SK-N-SH (cell line): Measurements from ENCODE around the gene DIMT1. TPM values are rescaled to one million over a fixed set of nuclear protein-coding genes. Genes with fewer than 3 reads are reported as not detected.
A peak's percentile ranks its signal among the peaks of the same experiment; 100 is the strongest.

Experiments
- CTCF ChIA-PET: fragments of 300-600, 350-600 bp; formaldehyde crosslinking; extraction: SDS; loops from one replicate; lab custom pipeline; 2021; lab: Yijun Ruan, JAX
- POLR2A ChIA-PET: fragments of 350-600 bp; sonication (Branson Sonifier 250); formaldehyde crosslinking; extraction: SDS; loops from one replicate; lab custom pipeline; 2020; ENCODE audit warnings: antibody characterized with exemption, inconsistent platforms; lab: Yijun Ruan, JAX
- DNase-seq: peaks from one replicate; pipeline ENCODE4 v3.0.0; 2012
- H2AFZ ChIP-seq: fragments of 200-600 bp; sonication (generic); 2 replicates; pipeline ENCODE4 v1.8.1; 2016; ENCODE audit warnings: antibody characterized with exemption, mild to moderate bottlenecking, low read depth
- H3F3A ChIP-seq: fragments of 200-600 bp; sonication (generic); replicated peaks from 2 replicates; pipeline ENCODE3; 2016; ENCODE audit warnings: antibody characterized with exemption, mild to moderate bottlenecking; ENCODE audit not compliant: insufficient read depth
- H3K27ac ChIP-seq, 2 experiments: fragments of 200-500 bp in 1 of 2; fragments of 200-600 bp in 1 of 2; sonication (Bioruptor generic) in 1 of 2; sonication (generic), shearing (Covaris generic) in 1 of 2; 2 replicates each; pipeline versions ENCODE4 v1.5.1 to v1.6.1; 2014 to 2016; ENCODE audit warnings: low read depth in 2 of 2, inconsistent platforms in 1 of 2, low read length in 1 of 2, mild to moderate bottlenecking in 1 of 2, mixed read lengths in 1 of 2
- H3K27me3 ChIP-seq: fragments of 200-600 bp; sonication (generic), shearing (Covaris generic); 2 replicates; pipeline ENCODE4 v1.6.1; 2016; ENCODE audit warnings: mixed run types; ENCODE audit not compliant: insufficient read depth
- H3K36me3 ChIP-seq, 2 experiments: fragments of 200-500 bp in 1 of 2; fragments of 200-600 bp in 1 of 2; sonication (Bioruptor generic) in 1 of 2; sonication (generic) in 1 of 2; replicated peaks in 1 of 2; 2 replicates each; pipeline versions ENCODE3 to v1.5.1; 2014 to 2016; ENCODE audit warnings: low read length in 1 of 2, mild to moderate bottlenecking in 1 of 2; ENCODE audit not compliant: insufficient read depth in 2 of 2, control insufficient read depth in 1 of 2
- H3K4me1 ChIP-seq, 2 experiments: fragments of 200-500 bp in 1 of 2; fragments of 200-600 bp in 1 of 2; sonication (Bioruptor generic) in 1 of 2; sonication (generic), shearing (Covaris generic) in 1 of 2; 2 replicates each; pipeline versions ENCODE4 v1.5.1 to v1.6.1; 2014 to 2016; ENCODE audit warnings: low read depth in 1 of 2, low read length in 1 of 2, mixed run types in 1 of 2; ENCODE audit not compliant: insufficient read depth in 2 of 2, control insufficient read depth in 1 of 2
- H3K4me2 ChIP-seq: fragments of 200-600 bp; sonication (generic), shearing (Covaris generic); 2 replicates; pipeline ENCODE4 v1.6.1; 2017; ENCODE audit warnings: mixed run types
- H3K4me3 ChIP-seq, 2 experiments: fragments of 200-500 bp in 1 of 2; fragments of 200-600 bp in 1 of 2; sonication (Bioruptor generic) in 1 of 2; sonication (generic), shearing (Covaris generic) in 1 of 2; 2 replicates each; pipeline versions ENCODE4 v1.5.1 to v1.8.1; 2014 to 2016; ENCODE audit warnings: low read depth in 2 of 2, inconsistent platforms in 1 of 2, low read length in 1 of 2, mild to moderate bottlenecking in 1 of 2, mixed read lengths in 1 of 2, moderate library complexity in 1 of 2
- H3K79me2 ChIP-seq: fragments of 200-600 bp; sonication (generic); 2 replicates; pipeline ENCODE4 v1.8.1; 2017; ENCODE audit warnings: mild to moderate bottlenecking; ENCODE audit not compliant: insufficient read depth
- H3K9ac ChIP-seq: fragments of 200-600 bp; sonication (generic); 2 replicates; pipeline ENCODE4 v1.6.1; 2017; ENCODE audit warnings: mixed run types
- H3K9me2 ChIP-seq: fragments of 200-600 bp; sonication (generic); 2 replicates; pipeline ENCODE4 v1.6.1; 2017; ENCODE audit warnings: mixed run types
- H3K9me3 ChIP-seq: fragments of 200-600 bp; sonication (generic); 2 replicates; pipeline ENCODE4 v1.6.1; 2017; ENCODE audit warnings: mixed run types, mild to moderate bottlenecking, moderate library complexity
- H4K20me1 ChIP-seq: fragments of 200-600 bp; sonication (generic); 2 replicates; pipeline ENCODE4 v1.6.1; 2017; ENCODE audit warnings: mild to moderate bottlenecking, mixed run types; ENCODE audit not compliant: insufficient read depth
- CHD2 ChIP-seq: fragments of 150-350 bp; IDR thresholded peaks from 2 replicates; pipeline ENCODE4 v1.6.1; 2018; ENCODE audit warnings: low read length; ENCODE audit not compliant: partially characterized antibody
- FOXJ3 ChIP-seq: sonication (generic); formaldehyde crosslinking; IDR thresholded peaks from 2 replicates; pipeline ENCODE4 v1.5.1; 2020; ENCODE audit warnings: mild to moderate bottlenecking, missing genetic modification reagents
- GABPA ChIP-seq: IDR thresholded peaks from 2 replicates; pipeline ENCODE4 v1.4.0; 2012; ENCODE audit warnings: low read depth, mild to moderate bottlenecking
- IRF3 ChIP-seq: fragments of 150-350 bp; IDR thresholded peaks from 2 replicates; pipeline ENCODE4 v1.6.1; 2016; ENCODE audit warnings: mild to moderate bottlenecking, low read depth, low read length
- MXI1 ChIP-seq: IDR thresholded peaks from 2 replicates; pipeline ENCODE4 v1.6.1; 2012; ENCODE audit warnings: mild to moderate bottlenecking, low read depth, low read length, improper control_type of control experiment
- NFIC ChIP-seq: IDR thresholded peaks from 2 replicates; pipeline ENCODE4 v1.4.0; 2012; ENCODE audit warnings: borderline replicate concordance
- POLR2AphosphoS5 ChIP-seq: IDR thresholded peaks from 2 replicates; pipeline ENCODE4 v1.6.1; 2012; ENCODE audit warnings: low read depth, low read length
- RAD21 ChIP-seq: IDR thresholded peaks from 2 replicates; pipeline ENCODE4 v1.6.1; 2012; ENCODE audit warnings: mild to moderate bottlenecking, low read length
- RCOR1 ChIP-seq: fragments of 150-350 bp; IDR thresholded peaks from 2 replicates; pipeline ENCODE4 v1.6.1; 2017; ENCODE audit warnings: antibody characterized with exemption, low read length
- REST ChIP-seq: IDR thresholded peaks from 2 replicates; pipeline ENCODE4 v1.6.1; 2012; ENCODE audit warnings: mild to moderate bottlenecking, low read depth, low read length, moderate library complexity
- SIN3A ChIP-seq: IDR thresholded peaks from 2 replicates; pipeline ENCODE4 v1.6.1; 2012; ENCODE audit warnings: low read depth, mild to moderate bottlenecking, low read length, moderate library complexity, borderline replicate concordance
- SMC3 ChIP-seq: IDR thresholded peaks from 2 replicates; pipeline ENCODE4 v1.6.1; 2012; ENCODE audit warnings: low read depth, low read length, improper control_type of control experiment
- TCF12 ChIP-seq: IDR thresholded peaks from 2 replicates; pipeline ENCODE4 v1.4.0; 2012
- TEAD4 ChIP-seq: IDR thresholded peaks from 2 replicates; pipeline ENCODE4 v1.4.0; 2012; ENCODE audit warnings: mild to moderate bottlenecking, borderline replicate concordance; ENCODE audit not compliant: insufficient read depth
- USF1 ChIP-seq: IDR thresholded peaks from 2 replicates; pipeline ENCODE4 v1.4.0; 2012; ENCODE audit warnings: low read depth, borderline replicate concordance
- USF2 ChIP-seq: fragments of 150-350 bp; IDR thresholded peaks from 2 replicates; pipeline ENCODE4 v1.6.1; 2017; ENCODE audit warnings: antibody characterized with exemption, low read length, low read depth, borderline replicate concordance
- YY1 ChIP-seq: IDR thresholded peaks from 2 replicates; pipeline ENCODE4 v1.4.0; 2012; ENCODE audit warnings: low read depth, mild to moderate bottlenecking
- ZBTB33 ChIP-seq: IDR thresholded peaks from 2 replicates; pipeline ENCODE4 v1.4.0; 2012; ENCODE audit warnings: low read depth, borderline replicate concordance
- WGBS: methylation state at CpG from one replicate; pipeline ENCODE4 v1.1.6; 2017; ENCODE audit warnings: low lambda C conversion rate; 5-methylcytosine and 5-hydroxymethylcytosine counted together
- polyA plus RNA-seq, 3 experiments: library from polyadenylated mRNA; depleted of rRNA; stranded (reverse); fragments of >200 nt; gene quantifications; 2 replicates each; pipeline ENCODE4 v1.2.3, GENCODE V29; 2012

The DIMT1 gene
- polyA plus RNA-seq, 1 of the 3 experiments (the other 2 are of a cell fraction) = 29.5 TPM

GRCh38 chr5:62412549-62413329, 9.0 kb upstream of the DIMT1 start, which contains the start of gene IPO11 (continued):
- TF ChIP-seq TEAD4 (no peak), TCF12 (no peak), ZBTB33 (no peak), FOXJ3 (no peak), SIN3A (peak; percentile 49; the same call in 1 of the 2 replicates), CHD2 (peak; percentile 80), MXI1 (peak; percentile 95; the same call in 1 of the 2 replicates), GABPA (no peak), REST (peak; percentile 43; the same call in 1 of the 2 replicates), POLR2AphosphoS5 (peak; percentile 78), RAD21 (0 out of 2 replicates have a peak, but pooled peaks have one; percentile 3), YY1 (peak; percentile 96)

GRCh38 chr5:62395210-62395950, 8.3 kb downstream of the DIMT1 start:
- no peaks in the 10 kb centered on the region for H3K27me3 ChIP-seq
- H3K79me2 ChIP-seq = peaks cover 5% of the 10 kb centered on the region
- CTCF ChIA-PET = no interaction called here
- H3K4me1 ChIP-seq = no peaks in the 10 kb centered on the region
- H3K9me2 ChIP-seq = no peaks in the 10 kb centered on the region
- H3K4me3 ChIP-seq = no peak overlapping the region
- 95% methylated on average over 5 of the region's 5 CpGs for WGBS
- peak overlapping the region in 1 of 2 experiments; percentile 19; a peak in 1 of 4 replicates for H3K27ac ChIP-seq
- H3K4me2 ChIP-seq = no peak overlapping the region
- H3F3A ChIP-seq = peaks cover 19% of the 10 kb centered on the region
- H3K9me3 ChIP-seq = no peaks in the 10 kb centered on the region
- no peaks in the 10 kb centered on the region for H4K20me1 ChIP-seq
- no peak for DNase-seq
- POLR2A ChIA-PET = interaction anchor here (1.1 kb wide), 1 partner anchor 13 kb away, joined by 3 read pairs; no protein-coding TSS in a partner anchor
- H2AFZ ChIP-seq = no peak overlapping the region
- peaks cover 55 to 69% of the 10 kb centered on the region in 2 experiments for H3K36me3 ChIP-seq
- H3K9ac ChIP-seq = no peak overlapping the region
- no peak for TF ChIP-seq USF2
- no peak for TF ChIP-seq RCOR1
- no peak for TF ChIP-seq CHD2
- TF ChIP-seq USF1 = no peak
- no peak for TF ChIP-seq SMC3
- TF ChIP-seq NFIC = no peak
- TF ChIP-seq ZBTB33 = no peak
- TF ChIP-seq IRF3 = no peak
